GM19463 (cell line): ENCODE results near the gene SLC12A8.
"Not testable (repeated sequence)": the region's sequence is repeated elsewhere in the genome, so short reads cannot be mapped to it uniquely, and the experiment has no call there.

Experiments
- ATAC-seq: cut with Tn5 transposase; IDR thresholded peaks from one replicate; pipeline ENCODE4 v1.9.1; 2021; ENCODE audit warnings: mild to moderate bottlenecking, moderate library complexity; ENCODE audit not compliant: unreplicated experiment

The SLC12A8 gene

DNA sequence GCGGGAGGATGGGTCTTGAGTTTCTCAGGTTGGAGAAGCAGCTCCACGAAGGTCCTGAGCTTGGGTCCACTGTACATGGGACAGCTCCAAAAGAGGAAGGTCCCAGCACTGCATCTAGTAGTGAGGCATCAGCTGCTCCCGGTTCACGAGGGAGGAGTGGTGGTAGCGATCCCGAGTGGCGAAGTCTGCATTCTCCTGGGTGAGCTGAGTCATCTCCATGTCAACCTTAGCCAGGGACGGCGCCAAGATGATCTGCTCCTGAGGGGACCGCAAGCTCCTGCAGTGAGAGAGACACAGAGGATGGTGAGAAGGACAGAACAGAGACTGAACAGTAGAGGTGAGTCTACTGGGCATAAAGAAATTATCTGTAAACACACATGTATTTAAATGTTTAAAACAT, 128.8 kb downstream of the SLC12A8 start:
- no peak for ATAC-seq

DNA sequence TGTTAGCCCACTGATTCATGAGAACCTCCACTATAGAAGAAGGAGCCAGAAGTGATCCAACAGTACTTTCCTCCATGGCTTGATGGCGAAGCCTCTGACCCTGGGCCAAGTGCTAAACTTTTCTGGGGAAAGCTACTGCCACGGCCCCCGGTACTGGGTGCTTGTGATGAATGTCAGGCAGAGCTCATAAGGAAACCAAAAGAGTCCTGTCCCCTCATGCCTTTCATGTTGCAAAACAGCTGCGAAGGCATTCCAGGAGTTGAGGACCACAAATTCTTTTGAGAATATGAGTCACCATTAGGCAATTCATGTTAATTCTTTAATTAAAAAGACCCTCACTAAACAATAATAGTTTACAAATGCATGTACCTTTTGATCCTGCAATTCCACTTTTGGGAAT, 130.2 kb downstream of the SLC12A8 start:
- ATAC-seq, result not testable (repeated sequence)

DNA sequence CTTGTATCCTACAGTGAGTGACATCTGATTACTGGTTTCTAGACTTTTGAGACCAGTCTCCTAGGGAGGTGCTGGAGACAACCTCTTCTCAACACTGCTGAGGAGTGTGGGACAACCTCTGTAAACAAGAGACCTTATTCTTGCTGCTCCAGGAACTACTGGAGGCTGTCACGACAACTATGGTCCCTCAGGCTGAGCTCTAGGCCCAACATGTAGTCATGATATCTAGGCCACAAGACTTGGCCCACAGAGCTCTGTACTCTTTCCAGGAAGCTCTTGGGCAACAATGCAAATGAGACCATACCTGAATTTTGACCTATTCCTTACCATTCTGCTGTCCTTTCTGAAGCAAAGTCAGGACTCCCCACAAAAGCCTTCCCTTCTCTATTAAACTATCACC, 132.5 kb downstream of the SLC12A8 start:
- no peak for ATAC-seq

DNA sequence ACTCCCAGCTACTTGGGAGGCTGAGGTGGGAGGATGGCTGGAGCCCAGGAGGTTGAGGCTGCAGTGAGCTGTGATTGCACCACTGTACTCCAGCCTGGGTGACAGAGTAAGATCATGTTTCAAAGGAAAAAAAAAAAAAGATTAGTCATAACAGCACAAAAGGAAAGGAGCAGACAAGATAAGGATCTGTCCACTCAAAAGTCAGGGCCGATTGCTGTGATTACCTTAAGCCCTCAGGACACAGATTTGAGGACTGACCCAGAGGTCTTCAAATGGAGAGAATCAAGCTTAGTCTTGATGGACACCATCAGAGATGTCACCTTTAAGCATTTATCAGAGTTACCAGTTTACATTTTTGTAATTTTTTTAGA, 132.9 kb downstream of the SLC12A8 start:
- ATAC-seq, result no peak

DNA sequence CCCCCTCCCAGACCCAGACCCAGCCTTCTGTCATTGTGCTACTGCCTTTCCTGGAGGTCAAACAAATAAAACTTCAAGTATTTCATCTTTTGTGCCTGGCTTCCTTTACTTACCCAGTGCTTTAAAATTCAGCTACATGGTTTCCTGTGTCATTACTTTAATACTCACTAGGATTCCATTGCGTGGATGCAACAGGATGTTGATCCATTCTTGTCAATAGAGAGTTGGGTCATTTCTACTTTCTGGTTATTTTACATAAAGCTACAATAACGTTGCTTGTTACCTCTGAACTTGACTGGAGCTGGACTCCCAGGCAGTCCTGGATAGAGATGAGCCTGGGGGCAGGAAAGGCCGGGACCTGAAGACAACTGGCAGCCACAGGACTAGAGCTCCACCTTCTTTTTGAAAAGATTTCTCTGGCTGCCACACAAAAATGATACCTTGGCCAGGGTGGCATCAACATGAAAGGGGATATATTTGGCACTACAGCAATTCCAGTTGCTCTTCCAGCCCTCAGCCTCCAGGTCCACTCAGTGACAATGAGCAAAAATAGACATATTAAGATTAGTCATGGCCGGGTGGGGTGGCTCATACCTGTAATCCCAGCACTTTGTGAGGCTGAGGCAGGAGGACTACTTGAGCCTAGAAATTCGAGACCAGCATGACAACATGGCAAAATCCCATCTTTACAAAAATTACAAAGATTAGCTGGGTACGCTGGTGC, 133.4 kb downstream of the SLC12A8 start:
- ATAC-seq, result no peak

DNA sequence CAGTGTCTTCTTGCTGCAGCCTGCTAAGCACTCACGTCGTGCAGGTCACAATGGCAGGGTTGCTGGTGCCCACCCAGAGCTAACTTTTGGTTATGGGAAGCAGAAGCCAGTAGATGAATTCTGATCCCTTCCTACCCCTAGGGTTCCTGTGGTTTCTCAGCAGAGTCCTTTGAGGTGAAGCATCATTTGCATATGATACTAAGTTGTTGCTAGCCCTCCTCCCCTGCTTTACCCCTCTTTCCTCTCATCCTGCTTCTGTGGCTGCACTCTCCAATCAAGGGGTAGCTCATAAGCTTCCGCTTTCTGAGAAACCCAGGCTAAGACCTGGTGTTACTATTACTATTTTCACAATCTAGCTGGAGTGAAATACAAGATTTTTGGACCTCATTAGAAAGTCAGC, 134.7 kb downstream of the SLC12A8 start:
- ATAC-seq, result no peak

DNA sequence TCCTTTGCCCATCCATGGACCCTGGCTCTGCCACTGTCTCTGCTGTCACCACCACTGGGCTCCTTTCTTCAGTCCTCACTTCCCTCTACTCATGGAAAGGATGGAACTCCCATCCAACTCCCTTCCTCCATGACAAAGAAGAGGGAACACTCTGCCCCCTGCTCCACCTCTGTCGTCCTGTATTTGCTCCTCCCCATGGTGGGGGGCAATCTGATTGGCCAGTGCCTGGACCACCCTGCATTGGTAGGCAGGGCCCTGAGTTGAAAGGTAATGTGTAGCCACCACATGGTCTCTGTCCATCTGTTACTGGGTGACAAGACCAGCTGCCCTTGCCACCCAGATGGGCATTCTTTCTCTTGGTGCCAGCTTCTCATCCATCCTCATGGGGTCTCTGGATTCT, 136.1 kb downstream of the SLC12A8 start:
- no peak for ATAC-seq

DNA sequence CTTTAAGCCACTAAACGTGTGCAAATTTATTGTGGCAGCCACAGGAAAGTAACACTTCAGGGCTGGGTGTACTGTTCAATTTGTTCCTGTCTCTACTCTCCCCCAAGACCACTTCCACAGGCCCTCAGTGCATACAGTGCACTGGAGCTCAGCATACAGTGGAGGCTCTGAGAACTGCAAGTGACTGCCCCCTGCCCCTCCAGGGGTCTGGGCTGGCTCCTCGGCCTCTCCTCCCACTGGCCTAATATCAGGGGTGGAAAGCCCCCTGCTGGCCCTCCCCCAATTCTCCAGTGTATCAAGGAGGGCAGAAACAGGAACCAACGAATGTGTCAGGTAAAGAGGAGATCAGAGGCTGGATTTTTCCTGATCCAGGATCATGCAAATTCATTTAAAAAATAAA, 136.8 kb downstream of the SLC12A8 start:
- ATAC-seq, result no peak

DNA sequence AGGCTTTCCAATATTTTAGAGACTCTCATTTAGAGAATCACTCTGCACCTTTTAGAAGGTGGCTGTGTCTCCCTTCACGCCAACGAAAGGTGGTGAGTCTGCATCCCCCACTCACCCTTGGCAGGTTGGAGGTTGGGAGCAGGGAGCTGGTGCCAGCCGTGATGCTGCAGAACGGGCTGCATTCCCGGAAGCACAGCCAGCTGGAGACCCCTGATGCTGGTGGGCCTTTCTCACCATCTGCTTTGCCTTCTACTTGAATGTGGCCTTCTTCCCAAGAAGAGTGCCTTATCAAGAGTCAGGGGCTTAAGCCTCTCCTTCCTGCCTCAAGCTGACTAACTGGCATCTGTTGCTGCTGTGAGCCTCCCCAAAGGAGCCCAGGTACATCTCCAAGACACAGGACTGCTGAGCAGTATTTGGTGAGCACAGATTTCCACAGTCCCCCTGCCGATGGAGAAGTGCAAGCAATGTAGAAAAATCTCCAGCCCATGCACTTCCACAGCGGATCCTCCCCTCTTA, 139.1 kb downstream of the SLC12A8 start:
- ATAC-seq, result no peak

DNA sequence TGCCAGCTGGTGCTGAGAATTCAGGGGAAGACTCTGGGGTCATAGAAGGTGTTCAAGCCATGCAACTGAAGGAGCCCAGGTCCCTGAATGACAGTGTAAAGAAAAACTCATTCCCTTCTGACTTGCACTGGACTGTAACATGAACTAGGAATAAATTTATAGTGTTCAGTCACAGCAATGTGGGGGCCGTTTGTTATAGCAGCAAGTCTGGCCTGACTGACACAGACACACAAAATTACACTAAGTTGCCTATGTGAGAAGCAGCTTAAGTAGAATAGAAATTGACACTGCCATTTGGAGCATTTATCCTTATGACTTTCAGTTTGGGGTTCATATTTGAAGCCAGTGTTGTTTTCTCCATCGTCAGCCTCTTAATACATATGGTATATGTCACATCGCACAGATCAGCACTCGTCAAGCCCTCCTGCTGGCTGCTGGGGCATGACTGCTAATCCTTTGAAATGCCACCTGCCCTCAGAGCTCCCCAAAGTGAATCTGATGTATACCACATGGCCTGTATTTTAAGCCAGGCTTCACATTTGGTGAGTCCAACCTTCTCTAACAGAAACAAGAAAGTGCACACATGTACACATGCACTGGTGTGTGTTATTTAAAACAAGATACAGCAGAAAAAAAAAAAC, 139.7 kb downstream of the SLC12A8 start:
- ATAC-seq, result no peak

DNA sequence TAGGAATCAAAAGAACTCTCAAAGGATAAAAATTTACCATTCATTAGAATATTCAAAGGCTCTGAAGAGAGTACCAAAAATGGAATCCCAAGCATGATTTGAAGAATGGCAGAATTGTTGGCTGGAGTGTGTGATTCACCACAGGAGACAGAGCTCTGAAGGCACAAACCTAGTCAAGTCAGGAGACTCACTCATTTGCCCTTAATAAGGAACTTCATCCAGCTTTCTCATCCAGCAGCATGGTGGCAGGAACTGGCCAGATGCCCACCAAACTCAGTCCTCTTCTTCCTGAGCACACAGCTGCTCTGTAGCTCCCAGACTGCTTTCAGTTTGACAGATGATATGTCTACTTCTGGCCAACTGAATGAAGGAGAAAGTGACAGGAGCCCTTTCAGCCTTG, 140.2 kb downstream of the SLC12A8 start:
- ATAC-seq, result no peak

DNA sequence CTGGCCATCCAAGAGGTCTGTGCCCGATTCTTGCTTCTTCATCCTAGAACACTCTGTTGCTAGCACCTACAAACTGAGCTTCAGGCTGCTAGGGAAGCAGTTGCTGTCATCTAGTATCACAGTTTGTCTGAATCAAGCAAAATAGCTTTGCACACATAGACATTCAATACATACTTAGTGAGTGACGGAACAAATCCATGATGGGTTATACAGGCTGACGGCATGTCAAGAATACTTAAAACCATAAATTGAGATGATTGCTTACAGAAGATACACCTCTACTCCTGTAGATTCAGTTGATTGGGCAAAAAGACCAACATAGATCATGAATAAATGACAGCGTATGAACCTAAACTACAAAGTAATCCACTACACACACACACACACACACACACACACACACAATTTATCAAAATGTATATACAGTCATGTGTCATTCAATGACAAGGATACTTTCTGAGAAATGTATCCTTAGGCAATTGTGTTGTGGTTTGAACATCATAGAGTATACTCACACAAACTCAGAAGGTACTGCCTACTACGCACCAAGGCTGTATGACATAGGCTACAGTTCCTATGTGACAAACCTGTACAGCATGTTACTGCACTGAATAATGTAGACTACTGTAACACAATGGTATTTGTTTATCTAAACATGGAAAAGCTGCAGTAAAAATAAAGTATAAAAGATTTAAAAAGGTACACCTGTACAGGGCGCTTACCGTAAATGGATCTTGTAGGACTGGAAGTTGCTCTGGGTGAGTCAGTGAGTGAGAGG, 142.4 kb downstream of the SLC12A8 start:
- ATAC-seq, result no peak

DNA sequence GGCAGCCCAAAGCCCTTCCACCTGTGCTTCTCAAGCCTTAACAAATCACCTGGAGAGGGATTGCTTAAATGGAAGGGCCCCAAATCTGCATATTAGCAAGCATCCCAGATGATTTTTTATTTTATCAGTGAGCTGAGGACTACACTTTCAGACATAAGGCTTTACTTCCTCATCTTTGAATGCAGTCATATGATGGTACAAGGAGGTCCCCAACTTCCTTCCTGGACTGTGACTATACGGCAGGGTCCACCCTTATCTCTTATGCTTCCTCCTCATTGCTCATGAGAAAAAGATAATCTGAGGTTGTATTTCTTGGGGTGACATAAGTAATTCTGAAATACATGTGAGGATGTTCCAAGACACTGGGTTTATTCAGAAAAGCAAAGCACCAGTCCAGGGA, 143.1 kb downstream of the SLC12A8 start:
- no peak for ATAC-seq

DNA sequence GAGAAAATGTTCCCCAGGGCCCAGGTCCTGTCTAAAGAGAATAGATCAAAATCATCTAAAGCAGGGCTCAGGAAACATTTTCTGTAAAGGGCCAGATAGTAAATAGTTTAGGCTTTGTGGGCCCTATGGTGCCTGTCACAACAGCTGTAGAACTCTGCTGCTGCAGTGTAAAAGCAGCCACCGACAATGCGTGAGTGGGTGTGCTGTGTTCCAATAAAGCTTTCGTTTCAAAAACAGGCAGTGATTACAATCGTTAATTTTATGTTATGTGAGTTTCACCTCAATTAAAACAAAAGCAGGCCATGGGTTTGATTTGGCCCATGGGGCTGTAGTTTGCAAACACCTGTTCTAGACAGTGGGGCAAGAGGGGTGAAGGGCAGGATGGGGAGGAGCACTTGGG, 144.3 kb downstream of the SLC12A8 start:
- ATAC-seq, result no peak

DNA sequence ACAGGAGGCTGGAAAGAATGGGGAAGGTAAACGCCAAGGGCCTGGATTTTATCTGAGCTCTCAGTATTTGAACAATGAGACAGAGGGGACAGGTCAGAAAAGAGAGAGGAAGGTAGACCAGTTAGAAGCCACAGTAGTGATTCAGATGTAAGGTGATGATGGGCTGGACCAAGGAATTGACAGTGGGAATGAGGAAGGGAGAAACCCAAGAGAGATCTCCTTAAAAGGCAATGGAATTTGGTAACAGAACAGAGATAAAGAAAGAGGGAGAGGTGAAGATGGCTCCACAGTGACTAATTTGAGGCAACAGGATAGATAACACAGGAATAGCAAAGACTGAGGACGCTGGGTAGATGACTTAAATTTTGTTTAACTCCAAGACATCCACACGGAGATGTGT, 145.3 kb downstream of the SLC12A8 start:
- no peak for ATAC-seq

DNA sequence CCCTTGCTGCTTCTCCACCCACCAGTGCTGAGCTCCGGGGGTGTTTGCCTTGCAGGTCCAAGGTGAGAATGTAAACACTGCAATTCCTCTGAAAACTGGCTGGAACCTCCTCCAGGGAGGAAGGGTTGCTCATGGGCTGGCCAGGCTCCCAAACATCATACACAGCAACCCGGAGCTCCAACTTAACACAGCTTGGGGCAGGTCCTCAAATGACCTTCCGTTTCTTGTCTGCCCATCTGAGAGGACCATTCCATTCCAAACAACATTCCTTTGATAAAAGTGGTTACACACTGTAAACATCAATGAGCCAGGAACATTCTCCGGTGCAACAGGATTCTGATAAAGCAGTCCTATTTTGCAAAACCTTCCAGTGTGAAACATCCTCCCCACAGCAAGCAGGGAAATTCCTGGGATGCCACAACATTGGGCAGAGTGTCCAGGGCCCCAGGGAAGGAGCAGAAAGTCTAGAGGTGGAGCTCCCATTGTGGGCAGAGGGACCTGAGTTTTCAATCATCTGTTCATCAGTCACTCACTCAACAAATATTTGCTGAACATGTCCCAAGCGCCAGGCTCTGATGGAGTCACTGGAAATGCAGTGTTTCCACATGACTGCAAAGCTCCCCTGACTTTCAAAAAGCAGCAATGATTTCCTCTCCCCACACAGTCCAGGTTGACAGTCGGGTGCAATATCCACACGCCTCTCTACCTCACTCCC, 149.5 kb downstream of the SLC12A8 start:
- no peak for ATAC-seq

DNA sequence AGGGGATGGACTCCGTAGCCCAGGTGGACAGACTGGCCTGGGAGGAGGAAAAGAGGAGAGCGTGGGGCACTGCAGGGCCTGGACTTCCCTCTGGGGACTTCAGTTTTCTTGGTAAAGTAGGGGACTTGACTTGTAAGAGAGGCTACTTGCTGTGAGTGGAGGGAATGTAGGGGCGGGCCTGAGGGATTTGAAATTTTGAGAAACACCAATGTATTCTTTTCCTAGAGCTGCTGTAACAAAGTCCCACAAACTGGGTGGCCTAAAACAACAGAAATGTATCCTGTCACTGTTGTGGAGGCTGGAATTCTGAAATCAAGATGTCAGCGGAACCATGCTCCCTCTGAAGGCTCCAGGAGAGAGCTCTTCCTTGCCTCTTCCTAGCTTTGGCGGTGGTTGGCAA, 150.9 kb downstream of the SLC12A8 start:
- no peak for ATAC-seq

DNA sequence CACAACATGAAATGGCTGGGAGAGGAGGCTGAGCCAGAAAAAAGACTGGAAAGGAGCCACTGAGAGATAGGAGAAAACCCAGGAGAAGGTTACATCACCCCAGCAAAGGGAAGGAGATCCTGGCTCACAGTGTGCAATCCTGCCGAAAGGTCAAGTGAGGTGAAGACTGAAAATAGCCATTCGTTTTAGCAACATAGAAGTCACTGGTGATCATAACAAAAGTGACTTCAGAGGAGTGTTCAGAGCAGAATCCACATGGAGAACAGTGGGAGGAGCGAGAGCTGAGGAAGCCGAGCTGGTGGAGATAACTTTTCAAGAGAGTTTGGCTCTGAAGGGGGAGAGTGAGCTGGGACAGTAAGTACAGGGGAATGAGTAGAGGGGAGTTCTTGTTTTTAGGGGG, 151.4 kb downstream of the SLC12A8 start:
- ATAC-seq, result no peak

DNA sequence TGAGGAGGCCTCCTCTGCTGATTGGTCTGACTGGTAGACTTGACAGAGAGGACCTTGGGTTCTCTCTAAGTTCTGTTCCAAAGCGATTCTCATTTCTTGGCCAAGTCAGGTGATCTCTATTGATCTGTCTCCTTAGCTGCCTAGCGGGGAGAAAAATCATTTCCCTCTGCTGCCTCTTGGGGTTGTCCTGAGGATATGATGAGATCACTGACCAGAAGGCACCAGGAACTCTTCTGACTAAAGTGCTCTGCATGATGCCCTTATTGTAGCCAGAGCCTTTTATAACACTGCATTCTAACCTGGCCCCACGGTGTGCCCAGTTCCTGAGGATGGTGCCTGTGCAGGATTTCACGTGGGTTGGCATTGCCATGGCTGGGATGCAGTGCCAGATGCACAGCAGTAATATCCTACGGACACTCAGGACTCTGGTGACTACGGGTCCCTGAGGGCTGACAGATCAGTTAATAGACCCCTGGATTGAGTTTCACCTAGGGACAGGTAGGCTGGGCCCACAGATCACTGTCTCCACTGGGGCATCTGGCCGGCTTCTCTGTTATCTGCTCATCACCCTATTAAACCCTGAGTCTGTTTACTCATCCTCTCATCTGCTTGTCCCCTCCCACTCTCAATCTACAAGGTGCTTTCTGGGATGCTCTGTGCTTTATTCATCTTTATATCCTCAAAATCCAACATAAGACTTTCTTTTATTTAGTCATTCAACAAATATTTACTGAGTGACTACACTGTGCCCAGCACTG, 152.9 kb downstream of the SLC12A8 start:
- ATAC-seq, result no peak

DNA sequence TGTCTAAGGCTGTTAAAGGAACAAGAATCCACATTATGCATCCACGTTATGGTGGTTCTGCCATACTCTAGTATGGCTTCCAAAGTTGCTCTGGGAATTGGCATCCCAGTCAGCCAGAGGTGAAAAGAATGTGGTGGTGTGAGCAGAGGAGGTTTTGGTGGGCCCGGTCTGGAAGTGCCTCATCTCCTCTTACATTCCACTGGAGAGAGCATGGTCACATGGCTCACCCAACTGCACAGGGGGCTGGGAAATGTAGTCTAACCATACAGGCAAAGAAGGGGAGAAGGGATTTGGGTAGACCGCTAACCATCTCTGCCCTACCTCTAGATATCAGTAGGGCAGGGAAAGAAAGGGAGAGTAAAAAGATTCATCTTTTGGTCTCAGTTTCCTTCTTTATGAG, 153.6 kb downstream of the SLC12A8 start:
- ATAC-seq, result no peak

DNA sequence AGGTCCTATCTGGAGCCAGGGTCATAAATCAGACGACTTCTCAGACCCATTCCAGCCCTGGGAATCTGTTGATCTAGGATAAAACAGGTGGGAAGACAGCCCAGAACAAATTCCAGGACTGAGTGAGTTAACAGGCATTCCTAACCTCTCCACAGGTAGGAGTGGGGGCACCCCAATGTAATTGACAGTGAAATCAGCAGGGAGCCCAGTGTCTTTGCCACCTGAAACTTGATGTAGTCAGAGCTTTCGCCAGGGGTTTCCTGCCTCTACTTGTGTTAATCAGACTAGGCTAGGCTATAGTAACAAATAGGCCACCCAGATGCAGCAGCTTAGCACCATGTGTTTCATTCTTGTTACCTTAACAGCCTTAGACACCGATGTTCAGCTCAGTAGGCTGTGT, 154.0 kb downstream of the SLC12A8 start:
- no peak for ATAC-seq
